DND-41 (cell line): ENCODE data around the gene FIZ1.
A peak's percentile ranks its signal among the peaks of the same experiment; 100 is the strongest.

Experiments used
- ATAC-seq: fragments of 200-7000 bp; cut with Tn5 transposase; 3 replicates; pipeline ENCODE4 v1.9.1; 2021; ENCODE audit warnings: low read depth; ENCODE audit not compliant: insufficient read depth
- DNase-seq: peaks from one replicate; pipeline ENCODE4 v3.0.0-alpha.2; 2020
- H2AFZ ChIP-seq: 2 replicates; pipeline ENCODE4 v1.6.0; 2012; ENCODE audit warnings: low read depth, low read length
- H3K27ac ChIP-seq: 2 replicates; pipeline ENCODE4 v1.5.1; 2012; ENCODE audit warnings: low read length, inconsistent platforms
- H3K27me3 ChIP-seq: fragments of 200-600 bp; sonication (generic); 2 replicates; pipeline ENCODE4 v1.6.0; 2012; ENCODE audit warnings: low read length, mild to moderate bottlenecking, inconsistent platforms; ENCODE audit not compliant: insufficient read depth, poor library complexity
- H3K36me3 ChIP-seq: 2 replicates; pipeline ENCODE4 v1.5.1; 2012; ENCODE audit warnings: low read length, inconsistent platforms; ENCODE audit not compliant: insufficient read depth
- H3K4me1 ChIP-seq: 2 replicates; pipeline ENCODE4 v1.5.1; 2012; ENCODE audit warnings: mild to moderate bottlenecking, low read length; ENCODE audit not compliant: insufficient read depth
- H3K4me2 ChIP-seq: 2 replicates; pipeline ENCODE4 v1.6.0; 2012; ENCODE audit warnings: mild to moderate bottlenecking, moderate library complexity, low read length, inconsistent platforms; ENCODE audit not compliant: insufficient read depth
- H3K4me3 ChIP-seq, 2 experiments: fragments of 200-600 bp in 1 of 2; shearing (Covaris generic) in 1 of 2; 2 replicates each; pipeline ENCODE4 v1.5.1; 2012 to 2016; ENCODE audit warnings: inconsistent platforms in 2 of 2, low read length in 2 of 2, mild to moderate bottlenecking in 2 of 2, low read depth in 1 of 2, moderate library complexity in 1 of 2
- H3K79me2 ChIP-seq: 2 replicates; pipeline ENCODE4 v1.6.0; 2012; ENCODE audit warnings: low read length, inconsistent platforms; ENCODE audit not compliant: insufficient read depth
- H3K9ac ChIP-seq: 2 replicates; pipeline ENCODE4 v1.6.0; 2012; ENCODE audit warnings: low read depth, mild to moderate bottlenecking, inconsistent platforms, low read length, moderate library complexity
- H3K9me3 ChIP-seq: 2 replicates; pipeline ENCODE4 v1.5.1; 2012; ENCODE audit warnings: low read length, moderate library complexity, mild to moderate bottlenecking, inconsistent platforms; ENCODE audit not compliant: insufficient read depth, severe bottlenecking
- H4K20me1 ChIP-seq: 2 replicates; pipeline ENCODE4 v1.6.0; 2012; ENCODE audit warnings: low read length; ENCODE audit not compliant: insufficient read depth
- CTCF ChIP-seq: IDR thresholded peaks from 2 replicates; pipeline ENCODE4 v1.5.1; 2012; ENCODE audit warnings: borderline replicate concordance, low read length, moderate library complexity, mild to moderate bottlenecking; ENCODE audit not compliant: poor library complexity, severe bottlenecking; ENCODE audit errors: extremely low read depth
- EZH2 ChIP-seq: IDR thresholded peaks from 3 replicates; pipeline ENCODE4 v1.6.1; 2012; ENCODE audit warnings: borderline replicate concordance, low read depth, mild to moderate bottlenecking, moderate library complexity, low read length, inconsistent platforms; ENCODE audit not compliant: severe bottlenecking

Gene FIZ1

GRCh38 chr19:55579766-55580621, 19.3 kb downstream of the FIZ1 start:
- ATAC-seq, result peak; percentile 72
- no peak for TF ChIP-seq EZH2
- TF ChIP-seq CTCF, result no peak

GRCh38 chr19:55578761-55579747, 20.3 kb downstream of the FIZ1 start:
- H3K36me3 ChIP-seq, result peaks cover 12% of the 10 kb centered on the region
- DNase-seq (no peak), ATAC-seq (no peak)
- H2AFZ ChIP-seq, result no peak overlapping the region
- peak overlapping the region; percentile 61 to 70; a peak in 3 of 4 replicates for H3K4me3 ChIP-seq
- H3K27me3 ChIP-seq, result no peaks in the 10 kb centered on the region
- H3K4me1 ChIP-seq, result peaks cover 18% of the 10 kb centered on the region
- peak overlapping the region; percentile 80; the same call in 1 of the 2 replicates for H3K27ac ChIP-seq
- TF ChIP-seq CTCF (no peak), EZH2 (no peak)
- H4K20me1 ChIP-seq, result no peaks in the 10 kb centered on the region
- peaks cover 23% of the 10 kb centered on the region for H3K79me2 ChIP-seq
- peak overlapping the region; percentile 75 for H3K9ac ChIP-seq
- H3K9me3 ChIP-seq, result no peaks in the 10 kb centered on the region
- H3K4me2 ChIP-seq, result peak overlapping the region; percentile 95

More at GRCh38 chr19:55579766-55580621, 19.3 kb downstream of the FIZ1 start:
- Histone ChIP-seq H3K27me3 (no peaks in the 10 kb centered on the region), H3K27ac (peak overlapping the region; percentile 80), H4K20me1 (no peaks in the 10 kb centered on the region), H3K36me3 (peaks cover 12% of the 10 kb centered on the region), H3K4me3 (peak overlapping the region; percentile 61 to 70; a peak in 3 of 4 replicates), H3K9me3 (no peaks in the 10 kb centered on the region), H3K4me1 (peaks cover 18% of the 10 kb centered on the region), H3K9ac (peak overlapping the region; percentile 75), H3K4me2 (peak overlapping the region; percentile 95), H3K79me2 (peaks cover 23% of the 10 kb centered on the region), H2AFZ (peak overlapping the region; percentile 98)
- peak; percentile 57 for DNase-seq

DNA sequence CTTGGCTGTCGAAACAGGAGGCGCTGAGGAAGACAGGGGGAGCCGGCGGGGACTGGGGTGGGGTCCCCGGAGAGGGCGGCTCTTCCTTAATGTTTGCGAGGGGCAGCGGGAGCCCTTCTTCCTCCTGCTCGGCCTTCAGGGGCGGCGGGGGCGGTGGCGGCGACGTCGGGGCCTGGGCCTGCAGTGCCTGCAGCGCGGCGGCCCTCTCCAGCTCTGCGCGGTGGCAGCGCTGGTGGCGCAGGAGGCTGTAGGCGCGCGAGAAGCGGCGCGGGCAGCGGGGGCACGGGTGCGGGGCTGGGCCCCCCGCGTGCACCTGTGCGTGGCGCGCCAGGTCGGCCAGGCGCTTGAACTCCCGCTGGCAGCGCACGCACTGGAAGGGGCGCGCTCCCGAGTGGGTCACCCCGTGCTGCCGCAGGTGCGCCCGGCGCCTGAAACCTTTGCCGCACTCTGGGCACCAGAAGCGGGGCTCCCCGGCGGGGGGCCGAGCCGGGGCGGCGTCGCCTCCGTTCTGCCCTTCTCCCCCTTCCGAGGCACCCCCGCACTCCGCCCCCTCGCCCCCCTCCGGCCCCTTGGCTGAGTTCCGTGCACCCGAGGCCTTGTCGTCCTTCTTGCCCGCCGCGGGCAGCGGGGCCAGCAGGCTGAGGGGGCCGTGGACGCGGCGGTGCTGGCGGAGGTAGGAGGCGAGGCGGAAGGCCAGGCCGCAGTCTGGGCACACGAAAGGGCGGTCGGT, 21.1 kb downstream of the FIZ1 start:
- Histone ChIP-seq H3K4me3 (no peak overlapping the region), H3K4me1 (peaks cover 18% of the 10 kb centered on the region)

More for the DNA sequence above, 21.1 kb downstream of the FIZ1 start:
- Histone ChIP-seq H3K4me2 (no peak overlapping the region), H3K9ac (no peak overlapping the region), H4K20me1 (no peaks in the 10 kb centered on the region), H2AFZ (no peak overlapping the region), H3K36me3 (peaks cover 12% of the 10 kb centered on the region), H3K79me2 (peaks cover 23% of the 10 kb centered on the region), H3K27ac (no peak overlapping the region), H3K9me3 (no peaks in the 10 kb centered on the region), H3K27me3 (no peaks in the 10 kb centered on the region)
- TF ChIP-seq EZH2 (no peak), CTCF (no peak)
- ATAC-seq (no peak), DNase-seq (no peak)
